Neuron (in vitro differentiated cells): Measurements from ENCODE around the gene SLC22A1.
"Not testable (repeated sequence)": the region's sequence is repeated elsewhere in the genome, so short reads cannot be mapped to it uniquely, and the experiment has no call there.

Experiments
- H2AFZ ChIP-seq: one replicate; pipeline ENCODE4 v1.6.1; 2013; ENCODE audit warnings: low read depth, mild to moderate bottlenecking, inconsistent platforms, low read length, moderate library complexity
- H3K27me3 ChIP-seq: one replicate; pipeline ENCODE4 v1.6.1; 2013; ENCODE audit warnings: low read length; ENCODE audit not compliant: insufficient read depth
- H3K36me3 ChIP-seq: one replicate; pipeline ENCODE4 v1.6.1; 2013; ENCODE audit warnings: low read length; ENCODE audit not compliant: insufficient read depth
- H3K4me1 ChIP-seq: one replicate; pipeline ENCODE4 v1.6.1; 2013; ENCODE audit warnings: low read length; ENCODE audit not compliant: insufficient read depth
- H3K4me3 ChIP-seq: 2 replicates; pipeline ENCODE4 v1.5.1; 2013; ENCODE audit warnings: mild to moderate bottlenecking, low read length, moderate library complexity
- H3K9me3 ChIP-seq: one replicate; pipeline ENCODE4 v1.6.1; 2013; ENCODE audit warnings: low read length

Gene SLC22A1

GRCh38 chr6:160086754-160087153 lies 34.9 kb upstream of the SLC22A1 start:
- H3K27me3 ChIP-seq, result no peaks in the 10 kb centered on the region
- H2AFZ ChIP-seq, result no peak overlapping the region
- peaks cover 83% of the 10 kb centered on the region for H3K36me3 ChIP-seq
- H3K4me3 ChIP-seq, result no peak overlapping the region
- no peaks in the 10 kb centered on the region for H3K4me1 ChIP-seq
- no peaks in the 10 kb centered on the region for H3K9me3 ChIP-seq

GRCh38 chr6:160088069-160088783 lies 33.4 kb upstream of the SLC22A1 start:
- Histone ChIP-seq H3K4me1 (no peaks in the 10 kb centered on the region), H3K36me3 (peaks cover 88% of the 10 kb centered on the region), H3K4me3 (no peak overlapping the region), H3K9me3 (no peaks in the 10 kb centered on the region), H3K27me3 (no peaks in the 10 kb centered on the region), H2AFZ (no peak overlapping the region)

- Histone ChIP-seq H3K36me3 (peaks cover 88% of the 10 kb centered on the region), H3K27me3 (no peaks in the 10 kb centered on the region), H3K4me3 (no peak overlapping the region), H3K9me3 (no peaks in the 10 kb centered on the region), H2AFZ (no peak overlapping the region), H3K4me1 (no peaks in the 10 kb centered on the region)
Measured at GRCh38 chr6:160088784-160089533, 32.7 kb upstream of the SLC22A1 start.

- no peaks in the 10 kb centered on the region for H3K27me3 ChIP-seq
- no peak overlapping the region for H2AFZ ChIP-seq
- H3K9me3 ChIP-seq, result no peaks in the 10 kb centered on the region
- H3K36me3 ChIP-seq, result peaks cover 89% of the 10 kb centered on the region
- no peak overlapping the region for H3K4me3 ChIP-seq
- no peaks in the 10 kb centered on the region for H3K4me1 ChIP-seq
Measured at GRCh38 chr6:160089534-160089897, 32.1 kb upstream of the SLC22A1 start.

GRCh38 chr6:160090442-160091239 lies 31.0 kb upstream of the SLC22A1 start:
- not testable (repeated sequence) for H3K4me3 ChIP-seq, H3K4me1 ChIP-seq, H3K9me3 ChIP-seq, H3K27me3 ChIP-seq, H2AFZ ChIP-seq
- H3K36me3 ChIP-seq, result peaks cover 88% of the 10 kb centered on the region

- peaks cover 89% of the 10 kb centered on the region for H3K36me3 ChIP-seq
- not testable (repeated sequence) for H3K9me3 ChIP-seq, H3K4me1 ChIP-seq, H3K4me3 ChIP-seq, H2AFZ ChIP-seq, H3K27me3 ChIP-seq
Measured at GRCh38 chr6:160092176-160092575, 29.4 kb upstream of the SLC22A1 start.

- H3K4me3 ChIP-seq, result no peak overlapping the region
- H3K36me3 ChIP-seq, result peaks cover 91% of the 10 kb centered on the region
- no peaks in the 10 kb centered on the region for H3K4me1 ChIP-seq
- H3K9me3 ChIP-seq, result no peaks in the 10 kb centered on the region
- H2AFZ ChIP-seq, result no peak overlapping the region
- no peaks in the 10 kb centered on the region for H3K27me3 ChIP-seq
Measured at GRCh38 chr6:160092602-160093001, 29.0 kb upstream of the SLC22A1 start.

GRCh38 chr6:160093061-160093460 lies 28.6 kb upstream of the SLC22A1 start:
- H3K9me3 ChIP-seq, result no peaks in the 10 kb centered on the region
- H3K36me3 ChIP-seq, result peaks cover 90% of the 10 kb centered on the region
- no peak overlapping the region for H3K4me3 ChIP-seq
- H2AFZ ChIP-seq, result no peak overlapping the region
- no peaks in the 10 kb centered on the region for H3K4me1 ChIP-seq
- H3K27me3 ChIP-seq, result no peaks in the 10 kb centered on the region

GRCh38 chr6:160093946-160094345 lies 27.7 kb upstream of the SLC22A1 start:
- Histone ChIP-seq H3K27me3 (no peaks in the 10 kb centered on the region), H3K36me3 (peaks cover 92% of the 10 kb centered on the region), H3K4me1 (no peaks in the 10 kb centered on the region), H3K9me3 (no peaks in the 10 kb centered on the region), H2AFZ (no peak overlapping the region), H3K4me3 (no peak overlapping the region)

- no peak overlapping the region for H2AFZ ChIP-seq
- H3K9me3 ChIP-seq, result no peaks in the 10 kb centered on the region
- H3K36me3 ChIP-seq, result peaks cover 80% of the 10 kb centered on the region
- H3K4me1 ChIP-seq, result no peaks in the 10 kb centered on the region
- no peaks in the 10 kb centered on the region for H3K27me3 ChIP-seq
- H3K4me3 ChIP-seq, result no peak overlapping the region
Measured at GRCh38 chr6:160095146-160095845, 26.3 kb upstream of the SLC22A1 start.

- H2AFZ ChIP-seq, result no peak overlapping the region
- H3K9me3 ChIP-seq, result no peaks in the 10 kb centered on the region
- no peaks in the 10 kb centered on the region for H3K27me3 ChIP-seq
- no peak overlapping the region for H3K4me3 ChIP-seq
- no peaks in the 10 kb centered on the region for H3K4me1 ChIP-seq
- peaks cover 78% of the 10 kb centered on the region for H3K36me3 ChIP-seq
Measured at GRCh38 chr6:160101277-160102205, 20.1 kb upstream of the SLC22A1 start.

- Histone ChIP-seq H3K36me3 (peaks cover 72% of the 10 kb centered on the region), H2AFZ (no peak overlapping the region), H3K4me3 (no peak overlapping the region), H3K27me3 (no peaks in the 10 kb centered on the region), H3K4me1 (no peaks in the 10 kb centered on the region), H3K9me3 (no peaks in the 10 kb centered on the region)
Measured at GRCh38 chr6:160102399-160102798, 19.2 kb upstream of the SLC22A1 start.
